CD4-positive, alpha-beta memory T cell (primary cell): ENCODE data around the gene ALX3. TPM values are rescaled to one million over a fixed set of nuclear protein-coding genes. Genes with fewer than 3 reads are reported as not detected.

Source experiments
- CTCF ChIA-PET: fragments of 350-600 bp; sonication (Branson Sonifier 250); formaldehyde crosslinking; loops from one replicate; lab custom pipeline; 2021; ENCODE audit warnings: inconsistent platforms; ENCODE audit not compliant: partially characterized antibody; lab: Charles Lee
- POLR2A ChIA-PET: fragments of 350-600 bp; sonication (Branson Sonifier 250); formaldehyde crosslinking; loops from one replicate; lab custom pipeline; 2021; ENCODE audit not compliant: partially characterized antibody; lab: Charles Lee
- DNase-seq, 5 donors: peaks; one replicate each; pipeline versions ENCODE4 v3.0.0 to v3.0.0-alpha.2; 2020 to 2022; ENCODE audit warnings: mixed read lengths in 1 of 5
- H3K27ac ChIP-seq: one replicate; pipeline ENCODE4 v1.7.0; 2013; ENCODE audit warnings: low read depth, low read length
- H3K27me3 ChIP-seq: 2 replicates; pipeline ENCODE4 v1.7.0; 2013; ENCODE audit warnings: mild to moderate bottlenecking, low read length, moderate library complexity; ENCODE audit not compliant: insufficient read depth
- H3K36me3 ChIP-seq: 2 replicates; pipeline ENCODE4 v1.7.0; 2013; ENCODE audit warnings: mild to moderate bottlenecking, low read length, moderate library complexity; ENCODE audit not compliant: insufficient read depth
- H3K4me1 ChIP-seq: 2 replicates; pipeline ENCODE4 v1.7.0; 2013; ENCODE audit warnings: mild to moderate bottlenecking, low read length, moderate library complexity; ENCODE audit not compliant: insufficient read depth
- H3K4me3 ChIP-seq, 2 donors: one replicate each; pipeline ENCODE4 v1.7.0; 2013; ENCODE audit warnings: low read length in 2 of 2, mild to moderate bottlenecking in 1 of 2
- H3K9me3 ChIP-seq, 2 donors: one replicate each; pipeline ENCODE4 v1.7.0; 2013; ENCODE audit warnings: low read length in 2 of 2, control low read depth in 1 of 2; ENCODE audit not compliant: control insufficient read depth in 1 of 2
- H3K27ac Mint-ChIP-seq, 7 donors: one replicate each; pipeline ENCODE4 v1.8.0; 2020 to 2021; ENCODE audit warnings: mixed read lengths in 7 of 7, mild to moderate bottlenecking in 6 of 7, inconsistent platforms in 3 of 7, moderate library complexity in 3 of 7
- H3K27me3 Mint-ChIP-seq, 2 donors: one replicate each; pipeline ENCODE4 v1.8.0; 2020 to 2021; ENCODE audit warnings: mixed read lengths in 2 of 2
- H3K36me3 Mint-ChIP-seq, 2 donors: one replicate each; pipeline ENCODE4 v1.8.0; 2020 to 2021; ENCODE audit warnings: mixed read lengths in 2 of 2, inconsistent platforms in 1 of 2, mild to moderate bottlenecking in 1 of 2
- H3K4me1 Mint-ChIP-seq, 4 donors: one replicate each; pipeline ENCODE4 v1.8.0; 2020 to 2021; ENCODE audit warnings: mixed read lengths in 4 of 4, mild to moderate bottlenecking in 1 of 4
- H3K4me3 Mint-ChIP-seq, 8 donors: one replicate each; pipeline ENCODE4 v1.8.0; 2020 to 2021; ENCODE audit warnings: mixed read lengths in 8 of 8, mild to moderate bottlenecking in 7 of 8, moderate library complexity in 6 of 8, inconsistent platforms in 3 of 8
- H3K9me3 Mint-ChIP-seq, 8 donors: one replicate each; pipeline ENCODE4 v1.8.0; 2020 to 2021; ENCODE audit warnings: mixed read lengths in 8 of 8, mild to moderate bottlenecking in 5 of 8, inconsistent platforms in 3 of 8, moderate library complexity in 1 of 8
- intact Hi-C: fragments of 100-400 bp; cut with micrococcal nuclease; formaldehyde crosslinking; loops from one replicate; pipeline ENCODE4 v1.15.1; 2023
- polyA plus RNA-seq, 2 donors: library from polyadenylated mRNA; unstranded; fragments of 300-500 nt; fragmentation: Illumina TruSeq; gene quantifications; one replicate each; pipeline ENCODE4 v1.2.3, GENCODE V29; 2021
- total RNA-seq, 2 experiments: library from RNA; stranded (reverse); gene quantifications; one replicate each; pipeline ENCODE4 v1.2.3, GENCODE V29; 2021

ALX3 gene
- total and polyA plus RNA-seq, 4 experiments from 2014 or later = not detected

- Mint-ChIP-seq H3K36me3 (no peaks in the 10 kb centered on the region), H3K27me3 (peaks cover 31 to 45% of the 10 kb centered on the region in 2 donors), H3K4me1 (peaks cover 8 to 25% (median 16%) of the 10 kb centered on the region in 4 donors), H3K4me3 (peak overlapping the region in 3 of 8 donors; percentile 39 to 75 (median 71)), H3K27ac (no peak overlapping the region), H3K9me3 (peaks cover 0 to 3% (median 0%) of the 10 kb centered on the region in 8 donors)
- Histone ChIP-seq H3K27me3 (peaks cover 28% of the 10 kb centered on the region), H3K9me3 (no peaks in the 10 kb centered on the region), H3K4me1 (peaks cover 28% of the 10 kb centered on the region), H3K36me3 (no peaks in the 10 kb centered on the region), H3K27ac (no peak overlapping the region), H3K4me3 (no peak overlapping the region)
- no peak for DNase-seq
- ChIA-PET POLR2A (no interaction called here), CTCF (interaction anchor here (1.2 to 4.2 kb wide), 4 partner anchors 8 to 42 kb away, joined by 3 to 25 read pairs (median 4); no protein-coding TSS in a partner anchor)
- intact Hi-C loops = no loop called here
Measured at GRCh38 chr1:110070282-110070669, 196 bp downstream of the ALX3 start.

GRCh38 chr1:110069404-110070281 is 829 bp downstream of the ALX3 start:
- intact Hi-C loops = no loop called here
- Mint-ChIP-seq H3K27ac (no peak overlapping the region), H3K36me3 (no peaks in the 10 kb centered on the region), H3K9me3 (peaks cover 0 to 3% (median 0%) of the 10 kb centered on the region in 8 donors), H3K27me3 (peaks cover 31 to 42% of the 10 kb centered on the region in 2 donors), H3K4me3 (peak overlapping the region in 6 of 8 donors; percentile 39 to 75 (median 57)), H3K4me1 (peaks cover 8 to 25% (median 16%) of the 10 kb centered on the region in 4 donors)
- Histone ChIP-seq H3K4me1 (peaks cover 28% of the 10 kb centered on the region), H3K9me3 (no peaks in the 10 kb centered on the region), H3K27me3 (peaks cover 28% of the 10 kb centered on the region), H3K36me3 (no peaks in the 10 kb centered on the region), H3K27ac (no peak overlapping the region), H3K4me3 (no peak overlapping the region)
- ChIA-PET POLR2A (interaction anchor here (1.4 kb wide), 1 partner anchor 19 kb away, joined by 4 read pairs; no protein-coding TSS in a partner anchor), CTCF (interaction anchor here (1.5 to 5.7 kb wide), 2 partner anchors 9 to 16 kb away, joined by 7 to 34 read pairs; no protein-coding TSS in a partner anchor)
- DNase-seq = no peak

- Histone ChIP-seq H3K36me3 (no peaks in the 10 kb centered on the region), H3K4me3 (peak overlapping the region in 1 of 2 donors; percentile 11), H3K4me1 (peaks cover 28% of the 10 kb centered on the region), H3K9me3 (no peaks in the 10 kb centered on the region), H3K27me3 (peaks cover 28% of the 10 kb centered on the region), H3K27ac (no peak overlapping the region)
- H3K36me3 Mint-ChIP-seq = no peaks in the 10 kb centered on the region
- peaks cover 0 to 3% (median 0%) of the 10 kb centered on the region in 8 donors for H3K9me3 Mint-ChIP-seq
- peaks cover 8 to 25% (median 16%) of the 10 kb centered on the region in 4 donors for H3K4me1 Mint-ChIP-seq
- ChIA-PET CTCF (interaction anchor here (1.5 to 5.7 kb wide), 2 partner anchors 9 to 15 kb away, joined by 7 to 34 read pairs; no protein-coding TSS in a partner anchor), POLR2A (interaction anchor here (1.4 kb wide), 1 partner anchor 19 kb away, joined by 4 read pairs; no protein-coding TSS in a partner anchor)
- peak in 3 of 5 donors; percentile 27 to 37 (median 34) for DNase-seq
- peak overlapping the region; percentile 56 to 92 (median 76) for H3K4me3 Mint-ChIP-seq
- intact Hi-C loops = no loop called here
- H3K27me3 Mint-ChIP-seq = peaks cover 31 to 40% of the 10 kb centered on the region in 2 donors
- peak overlapping the region in 1 of 7 donors; percentile 11 for H3K27ac Mint-ChIP-seq
Measured at GRCh38 chr1:110068646-110069403, 1.6 kb downstream of the ALX3 start.

- CTCF ChIA-PET = interaction anchor here (1.5 to 5.7 kb wide), 2 partner anchors 8 to 14 kb away, joined by 7 to 34 read pairs; no protein-coding TSS in a partner anchor
- H3K4me3 ChIP-seq = peak overlapping the region in 1 of 2 donors; percentile 11
- H3K9me3 Mint-ChIP-seq = peaks cover 0 to 3% (median 0%) of the 10 kb centered on the region in 8 donors
- no peak for DNase-seq
- H3K36me3 ChIP-seq = no peaks in the 10 kb centered on the region
- peaks cover 8 to 25% (median 16%) of the 10 kb centered on the region in 4 donors for H3K4me1 Mint-ChIP-seq
- H3K27me3 Mint-ChIP-seq = peaks cover 29 to 40% of the 10 kb centered on the region in 2 donors
- H3K27ac ChIP-seq = no peak overlapping the region
- intact Hi-C loops = no loop called here
- POLR2A ChIA-PET = interaction anchor here (1.4 kb wide), 1 partner anchor 18 kb away, joined by 4 read pairs; no protein-coding TSS in a partner anchor
- peaks cover 28% of the 10 kb centered on the region for H3K4me1 ChIP-seq
- peak overlapping the region; percentile 56 to 92 (median 76) for H3K4me3 Mint-ChIP-seq
- H3K27ac Mint-ChIP-seq = peak overlapping the region in 1 of 7 donors; percentile 11
- H3K9me3 ChIP-seq = no peaks in the 10 kb centered on the region
- peaks cover 28% of the 10 kb centered on the region for H3K27me3 ChIP-seq
- no peaks in the 10 kb centered on the region for H3K36me3 Mint-ChIP-seq
Measured at GRCh38 chr1:110067893-110068645, 2.4 kb downstream of the ALX3 start.

- Histone ChIP-seq H3K9me3 (no peaks in the 10 kb centered on the region), H3K4me1 (peaks cover 28% of the 10 kb centered on the region), H3K27ac (no peak overlapping the region), H3K36me3 (no peaks in the 10 kb centered on the region), H3K4me3 (no peak overlapping the region), H3K27me3 (peaks cover 28% of the 10 kb centered on the region)
- Mint-ChIP-seq H3K4me1 (peaks cover 8 to 25% (median 16%) of the 10 kb centered on the region in 4 donors), H3K27me3 (peaks cover 29 to 36% of the 10 kb centered on the region in 2 donors), H3K36me3 (no peaks in the 10 kb centered on the region), H3K4me3 (peak overlapping the region in 3 of 8 donors; percentile 42 to 71 (median 52)), H3K9me3 (peaks cover 0 to 3% (median 0%) of the 10 kb centered on the region in 8 donors), H3K27ac (no peak overlapping the region)
- no peak for DNase-seq
- intact Hi-C loops = no loop called here
- POLR2A ChIA-PET = no interaction called here
- CTCF ChIA-PET = interaction anchor here (5.7 kb wide), 1 partner anchor 14 kb away, joined by 34 read pairs; no protein-coding TSS in a partner anchor
Measured at GRCh38 chr1:110067479-110067892, 3.0 kb downstream of the ALX3 start.

DNA sequence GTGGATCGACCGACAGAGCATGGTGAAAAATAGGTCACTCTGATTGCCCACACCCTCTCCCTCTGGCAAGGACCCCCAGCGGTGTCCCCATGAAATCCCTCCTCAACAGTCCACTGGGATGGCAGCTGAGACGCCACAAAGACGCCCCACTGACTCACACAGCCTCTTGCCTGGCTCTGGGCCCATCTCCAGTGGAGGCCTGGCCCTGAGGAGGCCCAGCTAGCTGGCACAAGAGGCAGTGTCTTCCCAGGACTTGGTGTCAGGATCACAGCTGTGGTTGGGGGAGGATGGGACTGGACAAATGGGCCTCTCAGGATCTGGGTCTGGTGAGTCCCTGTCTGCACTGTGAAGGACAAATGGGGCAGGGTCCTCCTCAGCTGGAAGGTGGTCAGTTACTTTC is 4.6 kb downstream of the ALX3 start:
- intact Hi-C loops = no loop called here
- POLR2A ChIA-PET = no interaction called here
- H3K36me3 Mint-ChIP-seq = peaks cover 4 to 6% of the 10 kb centered on the region in 2 donors
- no peak overlapping the region for H3K27ac Mint-ChIP-seq
- no peak overlapping the region for H3K4me3 Mint-ChIP-seq
- no peak for DNase-seq
- peaks cover 8 to 25% (median 16%) of the 10 kb centered on the region in 4 donors for H3K4me1 Mint-ChIP-seq
- Histone ChIP-seq H3K9me3 (no peaks in the 10 kb centered on the region), H3K36me3 (no peaks in the 10 kb centered on the region), H3K27me3 (peaks cover 17% of the 10 kb centered on the region), H3K27ac (no peak overlapping the region), H3K4me1 (peaks cover 28% of the 10 kb centered on the region), H3K4me3 (no peak overlapping the region)
- CTCF ChIA-PET = interaction anchor here (0.9 to 5.7 kb wide), 2 partner anchors 12 to 36 kb away, joined by 3 to 34 read pairs; no protein-coding TSS in a partner anchor
- H3K27me3 Mint-ChIP-seq = peaks cover 22 to 25% of the 10 kb centered on the region in 2 donors
- H3K9me3 Mint-ChIP-seq = peaks cover 0 to 3% (median 0%) of the 10 kb centered on the region in 8 donors
